ENCODE data around the gene MICALL1. TPM values are rescaled to one million over a fixed set of nuclear protein-coding genes. Genes with fewer than 3 reads are reported as not detected.

MICALL1 gene
- total and polyA plus RNA-seq, 3 donors from 2014 or later: 25.2 to 38.0 (median 30.8) TPM

DNA sequence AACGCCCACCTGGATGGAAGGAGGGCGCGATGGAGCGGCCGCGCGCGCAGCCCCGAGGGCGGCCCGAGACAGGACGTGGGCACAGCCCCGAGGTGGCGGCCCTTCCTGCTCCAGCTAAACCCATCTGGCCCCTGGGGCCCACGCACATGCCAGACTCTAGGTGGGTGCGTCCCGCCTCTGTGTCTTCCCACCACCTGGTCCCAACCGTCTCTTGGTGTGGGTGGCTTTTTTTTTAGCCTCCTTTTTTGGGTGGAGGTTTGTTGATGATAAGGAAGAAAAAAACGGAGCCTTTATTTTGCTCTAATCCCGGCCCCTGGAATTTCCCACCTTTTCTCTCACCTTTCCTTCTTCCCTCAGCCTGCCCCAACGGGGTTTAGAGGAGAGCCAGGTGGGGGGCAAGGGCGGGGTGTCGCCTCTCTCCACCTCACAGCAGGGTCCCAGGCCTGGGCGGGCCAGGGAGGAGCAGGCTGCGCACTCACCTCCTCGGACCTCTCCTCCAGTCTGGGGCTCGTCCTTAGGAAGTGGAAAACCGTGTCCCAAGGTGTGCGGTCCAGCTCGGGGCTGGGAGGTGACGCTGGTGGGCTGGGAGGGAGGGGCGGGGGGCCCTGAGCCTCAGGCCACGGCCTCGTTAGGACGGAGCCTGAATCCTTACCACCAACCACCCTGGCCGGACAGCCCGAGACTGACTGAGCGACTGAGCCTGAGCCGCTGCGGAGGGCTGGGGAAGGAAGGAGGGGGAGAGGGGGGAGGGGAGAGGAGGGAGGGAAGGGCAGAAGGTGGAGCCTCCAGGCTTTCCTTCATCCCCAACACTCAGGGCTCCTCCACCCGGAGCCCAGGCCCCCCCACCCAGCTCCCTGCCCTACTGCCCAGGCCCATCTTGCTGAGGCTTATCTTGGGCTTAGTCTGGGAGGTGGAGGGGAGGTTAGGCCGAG, 78.0 kb downstream of the MICALL1 start, which contains the start of gene SOX10:
SOX10 (minus strand) TSS at position 696 of the 932 bp plus-strand sequence. CDS start 771 bp downstream, outside the sequence.
- Histone ChIP-seq H3K36me3 (ENCODE audit: low read depth, missing control alignments) (no peaks in the 10 kb centered on the region), H3K27ac (no peak within 1 kb of the TSS), H3K9me3 (no peaks in the 10 kb centered on the region), H3K4me3 (peak within 1 kb of the TSS; percentile 39 to 47), H3K27me3 (no peaks in the 10 kb centered on the region), H3K4me1 (peaks cover 10% of the 10 kb centered on the region)
- WGBS, 2 donors: 47 to 62% methylated on average over 28 to 40 of the region's 42 CpGs
- DNase-seq: no peak
- intact Hi-C loops (cut with DNase I; ENCODE audit: low total_unique reads): no loop called here
- TF ChIP-seq, protein P1, sequence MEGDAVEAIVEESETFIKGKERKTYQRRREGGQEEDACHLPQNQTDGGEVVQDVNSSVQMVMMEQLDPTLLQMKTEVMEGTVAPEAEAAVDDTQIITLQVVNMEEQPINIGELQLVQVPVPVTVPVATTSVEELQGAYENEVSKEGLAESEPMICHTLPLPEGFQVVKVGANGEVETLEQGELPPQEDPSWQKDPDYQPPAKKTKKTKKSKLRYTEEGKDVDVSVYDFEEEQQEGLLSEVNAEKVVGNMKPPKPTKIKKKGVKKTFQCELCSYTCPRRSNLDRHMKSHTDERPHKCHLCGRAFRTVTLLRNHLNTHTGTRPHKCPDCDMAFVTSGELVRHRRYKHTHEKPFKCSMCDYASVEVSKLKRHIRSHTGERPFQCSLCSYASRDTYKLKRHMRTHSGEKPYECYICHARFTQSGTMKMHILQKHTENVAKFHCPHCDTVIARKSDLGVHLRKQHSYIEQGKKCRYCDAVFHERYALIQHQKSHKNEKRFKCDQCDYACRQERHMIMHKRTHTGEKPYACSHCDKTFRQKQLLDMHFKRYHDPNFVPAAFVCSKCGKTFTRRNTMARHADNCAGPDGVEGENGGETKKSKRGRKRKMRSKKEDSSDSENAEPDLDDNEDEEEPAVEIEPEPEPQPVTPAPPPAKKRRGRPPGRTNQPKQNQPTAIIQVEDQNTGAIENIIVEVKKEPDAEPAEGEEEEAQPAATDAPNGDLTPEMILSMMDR (IDR thresholded peaks at IDR 0.05): no peak
- no peak for TF ChIP-seq POLR2A (IDR thresholded peaks at IDR 0.05)

DNA sequence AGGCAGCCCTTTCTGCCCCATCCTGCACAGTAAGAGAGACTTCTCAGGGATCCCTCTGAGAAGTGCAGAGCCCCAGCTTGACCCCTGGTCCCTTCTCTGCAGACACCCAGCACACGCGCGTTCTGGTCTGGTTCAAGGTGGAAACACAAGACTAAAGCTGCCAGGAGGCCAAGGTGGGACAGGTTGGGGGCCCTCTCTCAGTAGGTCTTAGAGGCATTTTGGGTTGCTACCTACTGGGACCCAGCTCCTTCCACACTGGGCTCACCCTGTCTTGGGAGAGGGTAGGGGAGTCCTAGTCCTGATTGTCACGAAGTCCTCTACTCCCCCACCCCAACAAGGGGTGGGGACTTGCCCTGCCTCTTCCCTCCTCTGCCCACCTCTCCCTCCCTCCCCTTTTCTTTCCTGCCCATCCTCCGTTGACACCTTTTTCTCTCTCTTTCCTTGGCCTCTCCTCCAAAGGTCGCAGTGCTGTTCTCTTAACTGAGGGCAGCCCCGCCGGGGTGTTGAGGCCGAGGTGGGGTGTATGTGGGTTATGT, 79.0 kb downstream of the MICALL1 start:
- peaks cover 10% of the 10 kb centered on the region for H3K4me1 ChIP-seq
- WGBS, 2 donors: 61 to 91% methylated on average over 9 of the region's 9 CpGs
- TF ChIP-seq POLR2A (IDR thresholded peaks at IDR 0.05): no peak
- TF ChIP-seq, protein P1 (IDR thresholded peaks at IDR 0.05): no peak
- no peaks in the 10 kb centered on the region for H3K27me3 ChIP-seq
- no peaks in the 10 kb centered on the region for H3K9me3 ChIP-seq
- intact Hi-C loops (cut with DNase I; ENCODE audit: low total_unique reads): no loop called here
- no peaks in the 10 kb centered on the region for H3K36me3 ChIP-seq (ENCODE audit: low read depth, missing control alignments)
- no peak overlapping the region for H3K27ac ChIP-seq
- no peak overlapping the region for H3K4me3 ChIP-seq
- DNase-seq: no peak

DNA sequence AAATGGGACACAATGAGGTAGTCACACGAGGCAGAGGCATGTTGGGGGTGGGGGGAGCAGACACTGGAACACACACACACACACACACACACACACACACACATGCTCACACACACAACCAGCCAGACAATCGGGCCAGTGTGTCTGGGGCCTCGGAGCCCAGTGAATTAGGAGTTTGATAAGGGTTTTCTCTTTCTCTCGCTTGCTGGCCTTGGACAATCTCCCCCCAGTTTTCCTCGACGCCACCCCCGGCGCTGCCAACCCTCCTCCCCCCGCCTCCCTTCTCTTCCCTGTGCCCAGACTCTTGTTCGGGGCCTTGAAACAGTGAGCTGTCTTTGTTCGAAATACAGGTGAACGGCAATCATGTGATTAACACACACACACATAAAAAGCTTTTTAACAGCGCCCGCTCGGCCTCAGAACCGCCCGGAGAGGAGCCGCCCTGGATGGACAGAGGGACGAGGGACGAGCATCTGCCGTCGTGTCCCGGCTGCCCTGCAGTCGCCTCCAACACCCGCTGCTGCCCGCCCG, 79.7 kb downstream of the MICALL1 start:
- no peak overlapping the region for H3K27ac ChIP-seq

DNA sequence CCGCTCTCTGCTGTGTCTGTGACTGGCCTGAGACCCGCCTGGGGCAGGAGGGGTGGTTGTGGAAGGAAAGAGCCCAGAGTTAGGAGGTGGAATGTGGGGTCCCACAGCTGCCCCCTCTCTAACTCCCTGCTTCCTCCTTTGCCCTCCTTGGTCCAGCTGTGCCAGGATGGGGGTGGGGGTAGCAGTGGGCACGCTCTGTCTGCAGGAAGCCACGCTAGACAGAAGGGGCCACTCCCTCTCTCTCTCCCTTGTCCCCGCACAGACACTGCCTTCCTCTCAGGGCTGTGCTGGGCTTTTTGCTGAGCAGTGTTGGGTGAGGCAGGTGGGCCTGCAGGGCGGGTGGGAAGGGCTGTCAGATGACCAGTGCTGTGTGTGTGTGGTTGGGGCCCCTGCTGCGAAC, 80.3 kb downstream of the MICALL1 start:
- no peaks in the 10 kb centered on the region for H3K36me3 ChIP-seq (ENCODE audit: low read depth, missing control alignments)
- TF ChIP-seq, protein P1 (IDR thresholded peaks at IDR 0.05): no peak
- TF ChIP-seq POLR2A (IDR thresholded peaks at IDR 0.05): no peak
- no peaks in the 10 kb centered on the region for H3K9me3 ChIP-seq
- WGBS, 2 donors: 48% methylated on average over 7 of the region's 7 CpGs; no CpG with 5 or more reads in 1 of the 2 donors
- no peak for DNase-seq
- intact Hi-C loops (cut with DNase I; ENCODE audit: low total_unique reads): no loop called here
- no peaks in the 10 kb centered on the region for H3K27me3 ChIP-seq
- H3K4me1 ChIP-seq: peaks cover 10% of the 10 kb centered on the region
- H3K27ac ChIP-seq: no peak overlapping the region
- no peak overlapping the region for H3K4me3 ChIP-seq

More for the DNA sequence above, 79.7 kb downstream of the MICALL1 start:
- intact Hi-C loops (cut with DNase I; ENCODE audit: low total_unique reads): no loop called here
- no peak for TF ChIP-seq POLR2A (IDR thresholded peaks at IDR 0.05)
- TF ChIP-seq, protein P1 (IDR thresholded peaks at IDR 0.05): no peak
- no peak overlapping the region for H3K4me3 ChIP-seq
- 75 to 93% methylated on average over 24 to 27 of the region's 27 CpGs for WGBS, 2 donors
- H3K27me3 ChIP-seq: no peaks in the 10 kb centered on the region
- H3K4me1 ChIP-seq: peaks cover 10% of the 10 kb centered on the region
- DNase-seq: peak; percentile 58
- no peaks in the 10 kb centered on the region for H3K9me3 ChIP-seq
- no peaks in the 10 kb centered on the region for H3K36me3 ChIP-seq (ENCODE audit: low read depth, missing control alignments)
